ENCODE measurements around the gene NMUR1. TPM values are rescaled to one million over a fixed set of nuclear protein-coding genes. Genes with fewer than 3 reads are reported as not detected.
A peak's percentile ranks its signal among the peaks of the same experiment; 100 is the strongest.

Gene NMUR1
- total RNA-seq, 1 donor from 2014 or later: 1.7 TPM

- no peak for DNase-seq (ENCODE audit: low spot score)
These were observed 41.9 kb downstream of the NMUR1 start for GRCh38 chr2:231488331-231488730.

GRCh38 chr2:231486851-231487596 lies 43.2 kb downstream of the NMUR1 start:
- DNase-seq (ENCODE audit: low spot score): no peak

- peak; percentile 41 for DNase-seq (ENCODE audit: low spot score)
These were observed 46.6 kb downstream of the NMUR1 start for GRCh38 chr2:231483398-231484329.

- peak; percentile 64 for DNase-seq (ENCODE audit: low spot score)
These were observed 47.3 kb downstream of the NMUR1 start for GRCh38 chr2:231482806-231483391.

GRCh38 chr2:231480781-231481180 lies 49.5 kb downstream of the NMUR1 start:
- DNase-seq (ENCODE audit: low spot score): no peak

GRCh38 chr2:231479455-231479854 lies 50.8 kb downstream of the NMUR1 start:
- DNase-seq (ENCODE audit: low spot score): peak; percentile 36

- no peak for DNase-seq (ENCODE audit: low spot score)
These were observed 53.3 kb downstream of the NMUR1 start for GRCh38 chr2:231476920-231477319.

GRCh38 chr2:231475965-231476364 lies 54.3 kb downstream of the NMUR1 start:
- no peak for DNase-seq (ENCODE audit: low spot score)

Other genes starting within 250 kb of the NMUR1 start
- 3.9 TPM for gene B3GNT7, start 134.7 kb downstream of the NMUR1 start, total RNA-seq (ENCODE audit: insufficient read depth, low replicate concordance)
- 117 TPM for gene NCL, start 66.0 kb downstream of the NMUR1 start, total RNA-seq (ENCODE audit: insufficient read depth, low replicate concordance)
- gene TEX44, start 62.4 kb upstream of the NMUR1 start, total RNA-seq (ENCODE audit: insufficient read depth, low replicate concordance): 0.48 TPM
- 622 TPM for gene PTMA, start 178.1 kb upstream of the NMUR1 start, total RNA-seq (ENCODE audit: insufficient read depth, low replicate concordance)

Data from umbilical cord (tissue), 2 donors.